ENCODE measurements around the gene NKAIN2.

DNA sequence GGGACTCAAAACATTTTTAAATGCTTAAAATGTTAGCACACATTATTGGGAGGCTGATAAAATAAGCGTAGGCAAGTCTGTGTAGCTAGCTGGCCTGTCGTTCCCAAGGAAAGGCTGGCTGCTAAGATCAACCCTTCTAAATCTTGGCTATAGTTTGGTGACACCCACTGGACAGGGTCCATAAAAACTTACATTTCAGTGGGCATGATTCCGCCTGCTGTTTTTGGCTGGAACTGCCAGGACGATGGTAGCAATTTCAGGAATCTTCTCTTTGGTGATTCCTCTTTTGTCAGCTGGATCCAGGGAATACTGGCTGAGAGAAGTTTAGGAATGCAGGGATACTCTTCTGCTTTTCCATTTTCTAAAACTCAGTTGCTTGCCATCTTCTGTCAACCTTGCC, 162.2 kb downstream of the NKAIN2 start:
- TF ChIP-seq, protein P1, sequence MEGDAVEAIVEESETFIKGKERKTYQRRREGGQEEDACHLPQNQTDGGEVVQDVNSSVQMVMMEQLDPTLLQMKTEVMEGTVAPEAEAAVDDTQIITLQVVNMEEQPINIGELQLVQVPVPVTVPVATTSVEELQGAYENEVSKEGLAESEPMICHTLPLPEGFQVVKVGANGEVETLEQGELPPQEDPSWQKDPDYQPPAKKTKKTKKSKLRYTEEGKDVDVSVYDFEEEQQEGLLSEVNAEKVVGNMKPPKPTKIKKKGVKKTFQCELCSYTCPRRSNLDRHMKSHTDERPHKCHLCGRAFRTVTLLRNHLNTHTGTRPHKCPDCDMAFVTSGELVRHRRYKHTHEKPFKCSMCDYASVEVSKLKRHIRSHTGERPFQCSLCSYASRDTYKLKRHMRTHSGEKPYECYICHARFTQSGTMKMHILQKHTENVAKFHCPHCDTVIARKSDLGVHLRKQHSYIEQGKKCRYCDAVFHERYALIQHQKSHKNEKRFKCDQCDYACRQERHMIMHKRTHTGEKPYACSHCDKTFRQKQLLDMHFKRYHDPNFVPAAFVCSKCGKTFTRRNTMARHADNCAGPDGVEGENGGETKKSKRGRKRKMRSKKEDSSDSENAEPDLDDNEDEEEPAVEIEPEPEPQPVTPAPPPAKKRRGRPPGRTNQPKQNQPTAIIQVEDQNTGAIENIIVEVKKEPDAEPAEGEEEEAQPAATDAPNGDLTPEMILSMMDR (conservative IDR thresholded peaks at IDR 0.05 in 1 of 2, IDR thresholded peaks at IDR 0.05 in 1 of 2; ENCODE audit: extremely low read depth in 1 of 2, insufficient read depth in 1 of 2, low read depth in 1 of 2, low read length in 2 of 2), result peak; percentile 76 to 82
- TF ChIP-seq EZH2 (IDR thresholded peaks at IDR 0.05; ENCODE audit: borderline replicate concordance, low read length), result no peak

Measured in mammary epithelial cell (primary cell).